NCI-H146 treated with DMSO at 0.1 percent for 48 hours (cell line): Measurements from ENCODE around the gene EML5.
"Not testable (repeated sequence)": the region's sequence is repeated elsewhere in the genome, so short reads cannot be mapped to it uniquely, and the experiment has no call there.

ENCODE experiments used
- DNase-seq: peaks from one replicate; lab custom pipeline; 2025; ENCODE audit not compliant: unreplicated experiment; lab: John Stamatoyannopoulos, UW

Gene EML5

GRCh38 chr14:88804035-88804434 is 11.3 kb upstream of the EML5 start:
- no peak for DNase-seq

- no peak for DNase-seq
Observed at GRCh38 chr14:88802596-88802995, 9.8 kb upstream of the EML5 start.

GRCh38 chr14:88799522-88799921 is 6.8 kb upstream of the EML5 start:
- DNase-seq: no peak

GRCh38 chr14:88798156-88798555 is 5.4 kb upstream of the EML5 start:
- DNase-seq: peak; percentile 65

- DNase-seq: no peak
Observed at GRCh38 chr14:88793259-88793625, 489 bp upstream of the EML5 start.

- DNase-seq: peak; percentile 74
Observed at GRCh38 chr14:88791629-88792472, 902 bp downstream of the EML5 start.

- no peak for DNase-seq
Observed at GRCh38 chr14:88791252-88791621, 1.5 kb downstream of the EML5 start.

GRCh38 chr14:88790501-88791251 is 2.1 kb downstream of the EML5 start:
- no peak for DNase-seq

- DNase-seq: not testable (repeated sequence)
Observed at GRCh38 chr14:88789573-88789972, 3.2 kb downstream of the EML5 start.

- DNase-seq: no peak
Observed at GRCh38 chr14:88786715-88787114, 6.0 kb downstream of the EML5 start.

GRCh38 chr14:88785911-88786310 is 6.8 kb downstream of the EML5 start:
- DNase-seq: no peak

GRCh38 chr14:88775532-88775931 is 17.2 kb downstream of the EML5 start:
- no peak for DNase-seq

- no peak for DNase-seq
Observed at GRCh38 chr14:88770736-88771135, 22.0 kb downstream of the EML5 start.

- no peak for DNase-seq
Observed at GRCh38 chr14:88765130-88765529, 27.6 kb downstream of the EML5 start.

- DNase-seq: no peak
Observed at GRCh38 chr14:88753873-88754272, 38.9 kb downstream of the EML5 start.

GRCh38 chr14:88750945-88751344 is 41.8 kb downstream of the EML5 start:
- DNase-seq: no peak

GRCh38 chr14:88750413-88750812 is 42.3 kb downstream of the EML5 start:
- DNase-seq: no peak

- no peak for DNase-seq
Observed at GRCh38 chr14:88749139-88749538, 43.6 kb downstream of the EML5 start.

- DNase-seq: no peak
Observed at GRCh38 chr14:88748288-88748687, 44.5 kb downstream of the EML5 start.

- DNase-seq: no peak
Observed at GRCh38 chr14:88746052-88746451, 46.7 kb downstream of the EML5 start.

- DNase-seq: no peak
Observed at GRCh38 chr14:88737245-88737644, 55.5 kb downstream of the EML5 start.

- no peak for DNase-seq
Observed at GRCh38 chr14:88733121-88733520, 59.6 kb downstream of the EML5 start.
